C4-2B (cell line): Measurements from ENCODE around the gene CLDN34.

ENCODE experiments used
- H3K27ac ChIP-seq: fragments of 450-650 bp; 2 replicates; pipeline ENCODE4 v1.5.1; 2017
- ZFX ChIP-seq: fragments of 450-650 bp; IDR thresholded peaks from 2 replicates; pipeline ENCODE4 v1.6.1; 2017
- TF ChIP-seq, protein P1 (sequence below): fragments of 450-650 bp; conservative IDR thresholded peaks from 2 replicates; pipeline ENCODE4 v1.5.1; 2017; ENCODE audit warnings: mild to moderate bottlenecking

CLDN34 gene

GRCh38 chrX:9935436-9935835 is 31.7 kb upstream of the CLDN34 start:
- no peak for TF ChIP-seq ZFX
- TF ChIP-seq, protein P1, sequence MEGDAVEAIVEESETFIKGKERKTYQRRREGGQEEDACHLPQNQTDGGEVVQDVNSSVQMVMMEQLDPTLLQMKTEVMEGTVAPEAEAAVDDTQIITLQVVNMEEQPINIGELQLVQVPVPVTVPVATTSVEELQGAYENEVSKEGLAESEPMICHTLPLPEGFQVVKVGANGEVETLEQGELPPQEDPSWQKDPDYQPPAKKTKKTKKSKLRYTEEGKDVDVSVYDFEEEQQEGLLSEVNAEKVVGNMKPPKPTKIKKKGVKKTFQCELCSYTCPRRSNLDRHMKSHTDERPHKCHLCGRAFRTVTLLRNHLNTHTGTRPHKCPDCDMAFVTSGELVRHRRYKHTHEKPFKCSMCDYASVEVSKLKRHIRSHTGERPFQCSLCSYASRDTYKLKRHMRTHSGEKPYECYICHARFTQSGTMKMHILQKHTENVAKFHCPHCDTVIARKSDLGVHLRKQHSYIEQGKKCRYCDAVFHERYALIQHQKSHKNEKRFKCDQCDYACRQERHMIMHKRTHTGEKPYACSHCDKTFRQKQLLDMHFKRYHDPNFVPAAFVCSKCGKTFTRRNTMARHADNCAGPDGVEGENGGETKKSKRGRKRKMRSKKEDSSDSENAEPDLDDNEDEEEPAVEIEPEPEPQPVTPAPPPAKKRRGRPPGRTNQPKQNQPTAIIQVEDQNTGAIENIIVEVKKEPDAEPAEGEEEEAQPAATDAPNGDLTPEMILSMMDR: no peak
- H3K27ac ChIP-seq: no peak overlapping the region

GRCh38 chrX:9937761-9938160 is 29.4 kb upstream of the CLDN34 start:
- no peak overlapping the region for H3K27ac ChIP-seq
- TF ChIP-seq, protein P1: no peak

- no peak overlapping the region for H3K27ac ChIP-seq
- TF ChIP-seq, protein P1: no peak
Measured at GRCh38 chrX:9938516-9938915, 28.6 kb upstream of the CLDN34 start.

DNA sequence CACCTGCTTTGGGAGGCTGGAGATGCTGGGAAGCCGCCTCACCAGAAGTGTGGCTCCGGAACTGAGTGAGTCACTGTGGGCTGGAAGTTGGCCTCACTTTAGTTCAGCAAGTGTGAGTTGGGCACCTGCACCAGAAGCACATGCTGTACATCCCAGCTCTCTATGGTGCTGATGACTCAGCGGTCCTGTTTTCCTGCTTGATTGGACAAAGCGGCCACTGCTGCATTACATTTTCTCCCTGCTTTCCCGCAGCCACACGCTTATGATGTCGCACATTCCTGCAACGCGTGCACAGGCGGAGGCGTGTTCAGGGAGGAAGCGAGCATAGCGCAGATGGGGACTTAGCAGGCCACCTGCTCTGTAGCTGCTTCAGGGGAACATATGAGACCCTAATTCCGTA is 26.7 kb upstream of the CLDN34 start:
- no peak overlapping the region for H3K27ac ChIP-seq
- TF ChIP-seq, protein P1: no peak

GRCh38 chrX:9942086-9942485 is 25.1 kb upstream of the CLDN34 start:
- H3K27ac ChIP-seq: no peak overlapping the region

DNA sequence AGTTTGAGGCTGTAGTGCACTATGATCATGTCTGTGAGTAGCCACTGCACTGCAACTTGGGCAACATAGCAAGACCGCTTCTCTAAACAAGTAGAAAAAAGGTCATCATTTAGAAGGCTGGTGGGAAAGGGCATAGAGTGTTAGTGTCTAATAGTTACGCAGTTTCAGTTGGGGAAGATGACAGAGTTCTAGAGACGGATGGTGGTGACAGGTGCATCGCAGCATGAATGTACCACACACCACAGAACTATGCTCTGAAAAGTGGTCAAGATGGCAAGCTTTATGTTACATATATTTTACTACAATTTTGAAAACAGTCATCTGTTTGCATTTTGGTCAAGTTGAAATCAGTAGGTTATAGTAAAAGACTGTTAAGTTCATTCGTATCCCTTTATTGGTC is 23.7 kb upstream of the CLDN34 start:
- TF ChIP-seq, protein P1: no peak
- no peak for TF ChIP-seq ZFX
- H3K27ac ChIP-seq: no peak overlapping the region

More at GRCh38 chrX:9942086-9942485, 25.1 kb upstream of the CLDN34 start:
- TF ChIP-seq, protein P1: no peak
- TF ChIP-seq ZFX: no peak

DNA sequence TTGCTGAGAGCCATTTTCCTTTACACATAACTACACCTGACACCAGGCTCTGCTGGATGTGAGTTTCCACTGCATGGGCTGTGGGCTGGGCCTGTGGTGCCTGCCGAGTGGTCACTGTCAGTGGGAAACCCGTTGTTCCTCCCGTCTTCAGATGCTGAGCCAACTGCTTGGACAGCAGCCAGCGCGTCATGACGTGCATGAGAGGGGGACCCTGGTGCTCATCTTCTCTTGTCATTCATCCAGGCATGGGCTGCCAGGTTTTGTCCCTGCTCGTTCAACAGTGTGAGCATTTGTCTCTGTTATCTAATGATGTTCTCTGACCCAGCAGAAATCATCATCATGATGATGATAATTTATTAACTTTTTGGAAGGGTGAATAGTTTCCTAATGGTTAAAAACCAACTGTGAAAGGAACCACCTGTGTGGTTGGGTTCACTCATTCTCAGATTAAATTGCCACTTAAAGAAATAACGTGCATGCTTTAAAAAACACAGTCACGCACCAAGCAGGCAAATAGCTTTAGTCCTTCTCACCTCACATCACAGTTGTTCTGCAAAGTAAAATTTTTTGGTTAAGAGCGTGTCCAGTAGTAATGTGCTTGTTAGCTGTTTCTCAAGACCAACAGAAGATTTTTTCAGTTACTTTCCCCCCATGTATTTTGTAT is 19.9 kb upstream of the CLDN34 start:
- H3K27ac ChIP-seq: no peak overlapping the region
- TF ChIP-seq, protein P1: no peak
- TF ChIP-seq ZFX: no peak
